Loucy (cell line): ENCODE results near the gene RPP25L.

ENCODE experiments used
- H2AFZ ChIP-seq: fragments of 200-600 bp; sonication (generic); 2 replicates; pipeline ENCODE4 v1.6.0; 2016; ENCODE audit warnings: antibody characterized with exemption, mild to moderate bottlenecking, low read length, moderate library complexity
- H3F3A ChIP-seq: fragments of 200-600 bp; 2 replicates; pipeline ENCODE4 v1.6.0; 2016; ENCODE audit warnings: antibody characterized with exemption, low read depth, mild to moderate bottlenecking
- H3K27me3 ChIP-seq: fragments of 200-600 bp; sonication (generic); 2 replicates; pipeline ENCODE4 v1.6.1; 2014; ENCODE audit warnings: low read length, mild to moderate bottlenecking; ENCODE audit not compliant: insufficient read depth, poor library complexity, severe bottlenecking
- H3K36me3 ChIP-seq: fragments of 200-600 bp; sonication (generic); 2 replicates; pipeline ENCODE4 v1.6.1; 2016; ENCODE audit warnings: low read length; ENCODE audit not compliant: insufficient read depth
- H3K4me1 ChIP-seq: fragments of 200-600 bp; sonication (generic); 2 replicates; pipeline ENCODE4 v1.5.1; 2014; ENCODE audit warnings: low read length, mild to moderate bottlenecking; ENCODE audit not compliant: insufficient read depth, poor library complexity, severe bottlenecking
- H3K4me2 ChIP-seq: fragments of 200-600 bp; sonication (generic); 2 replicates; pipeline ENCODE4 v1.6.0; 2014; ENCODE audit warnings: antibody characterized with exemption, low read length, low read depth, mild to moderate bottlenecking; ENCODE audit not compliant: poor library complexity, severe bottlenecking
- H3K4me3 ChIP-seq: fragments of 200-600 bp; sonication (generic); 2 replicates; pipeline ENCODE4 v1.5.1; 2014; ENCODE audit warnings: low read length, mild to moderate bottlenecking, mixed read lengths; ENCODE audit not compliant: poor library complexity, severe bottlenecking
- H3K79me2 ChIP-seq: fragments of 200-600 bp; sonication (generic); 2 replicates; pipeline ENCODE4 v1.6.1; 2014; ENCODE audit warnings: low read length; ENCODE audit not compliant: insufficient read depth
- H3K9ac ChIP-seq: fragments of 200-600 bp; sonication (generic); 2 replicates; pipeline ENCODE4 v1.6.0; 2014; ENCODE audit warnings: mild to moderate bottlenecking, low read depth, low read length, moderate library complexity; ENCODE audit not compliant: poor library complexity, severe bottlenecking
- H3K9me2 ChIP-seq: fragments of 200-600 bp; sonication (generic); replicated peaks from 2 replicates; pipeline ENCODE4 v1.6.1; 2016; ENCODE audit warnings: low read depth, low read length, mixed read lengths
- H3K9me3 ChIP-seq: fragments of 200-600 bp; sonication (generic); 2 replicates; pipeline ENCODE4 v1.6.1; 2014; ENCODE audit warnings: mild to moderate bottlenecking, antibody characterized with exemption, low read length, low read depth; ENCODE audit not compliant: insufficient read depth
- H4K20me1 ChIP-seq: fragments of 200-600 bp; sonication (generic); 2 replicates; pipeline ENCODE4 v1.6.0; 2014; ENCODE audit warnings: antibody characterized with exemption, low read length, mild to moderate bottlenecking; ENCODE audit not compliant: insufficient read depth, poor library complexity, severe bottlenecking
- EZH2phosphoT487 ChIP-seq: fragments of 200-600 bp; IDR thresholded peaks from 2 replicates; pipeline ENCODE4 v1.6.1; 2018; ENCODE audit warnings: antibody characterized with exemption, mild to moderate bottlenecking, moderate library complexity, borderline replicate concordance
- TF ChIP-seq, protein P1 (sequence below): fragments of 200-600 bp; sonication (generic); conservative IDR thresholded peaks from 2 replicates; pipeline ENCODE4 v1.5.1; 2014; ENCODE audit warnings: mild to moderate bottlenecking, antibody characterized with exemption, low read length

RPP25L gene

DNA sequence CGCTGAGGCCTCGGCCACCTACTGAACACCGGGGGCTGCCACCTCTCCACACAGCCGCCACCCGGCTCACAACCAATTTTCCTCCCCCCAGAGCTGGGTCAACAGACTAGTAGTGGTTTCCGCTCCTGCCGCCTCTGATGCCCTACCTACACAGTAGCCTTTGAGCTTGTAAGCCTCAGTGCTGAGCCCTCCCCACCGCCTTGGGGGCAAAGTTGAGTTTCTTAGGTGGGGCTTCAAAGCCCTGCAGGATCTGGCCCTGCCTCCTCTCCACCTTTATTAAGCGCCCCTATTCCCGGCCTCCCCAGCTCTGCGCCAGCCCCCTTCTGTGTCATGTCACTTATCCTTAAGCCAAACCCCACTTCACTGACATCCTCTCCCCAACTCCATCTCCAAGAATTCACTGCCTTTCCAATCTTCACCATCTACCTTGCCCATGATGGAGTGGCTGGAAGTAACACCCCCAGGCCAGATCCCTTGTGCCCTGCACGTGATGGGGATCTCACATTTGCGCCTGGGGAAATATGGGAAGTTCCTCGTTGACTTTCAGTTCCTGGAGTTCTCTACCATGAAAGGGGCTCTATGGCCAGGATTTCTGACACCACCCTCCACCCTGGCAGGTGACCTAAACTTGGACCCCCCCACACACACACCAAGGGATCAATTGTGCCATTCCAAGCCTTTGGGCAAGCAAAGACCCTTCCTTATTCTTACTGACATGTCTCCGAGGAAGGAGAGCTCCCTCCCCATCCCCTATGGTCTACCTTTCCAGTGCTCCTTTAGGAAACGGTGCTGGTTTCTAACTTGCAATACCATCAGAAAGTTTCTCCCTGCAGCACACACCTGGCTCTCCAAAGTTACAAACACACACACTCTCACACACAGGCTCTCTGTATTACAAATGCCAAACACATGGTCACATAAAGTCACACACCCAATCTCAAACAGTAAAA, 19.7 kb downstream of the RPP25L start:
- Histone ChIP-seq H3F3A (no peaks in the 10 kb centered on the region), H3K9ac (no peak overlapping the region), H2AFZ (no peak overlapping the region), H3K9me2 (no peaks in the 10 kb centered on the region), H4K20me1 (no peaks in the 10 kb centered on the region), H3K4me2 (peak overlapping the region; percentile 57), H3K4me1 (peaks cover 3% of the 10 kb centered on the region), H3K9me3 (no peaks in the 10 kb centered on the region), H3K36me3 (no peaks in the 10 kb centered on the region), H3K79me2 (no peaks in the 10 kb centered on the region), H3K4me3 (no peak overlapping the region), H3K27me3 (no peaks in the 10 kb centered on the region)
- TF ChIP-seq, protein P1, sequence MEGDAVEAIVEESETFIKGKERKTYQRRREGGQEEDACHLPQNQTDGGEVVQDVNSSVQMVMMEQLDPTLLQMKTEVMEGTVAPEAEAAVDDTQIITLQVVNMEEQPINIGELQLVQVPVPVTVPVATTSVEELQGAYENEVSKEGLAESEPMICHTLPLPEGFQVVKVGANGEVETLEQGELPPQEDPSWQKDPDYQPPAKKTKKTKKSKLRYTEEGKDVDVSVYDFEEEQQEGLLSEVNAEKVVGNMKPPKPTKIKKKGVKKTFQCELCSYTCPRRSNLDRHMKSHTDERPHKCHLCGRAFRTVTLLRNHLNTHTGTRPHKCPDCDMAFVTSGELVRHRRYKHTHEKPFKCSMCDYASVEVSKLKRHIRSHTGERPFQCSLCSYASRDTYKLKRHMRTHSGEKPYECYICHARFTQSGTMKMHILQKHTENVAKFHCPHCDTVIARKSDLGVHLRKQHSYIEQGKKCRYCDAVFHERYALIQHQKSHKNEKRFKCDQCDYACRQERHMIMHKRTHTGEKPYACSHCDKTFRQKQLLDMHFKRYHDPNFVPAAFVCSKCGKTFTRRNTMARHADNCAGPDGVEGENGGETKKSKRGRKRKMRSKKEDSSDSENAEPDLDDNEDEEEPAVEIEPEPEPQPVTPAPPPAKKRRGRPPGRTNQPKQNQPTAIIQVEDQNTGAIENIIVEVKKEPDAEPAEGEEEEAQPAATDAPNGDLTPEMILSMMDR, result peak; percentile 11; the same call in 1 of the 2 replicates
- no peak for TF ChIP-seq EZH2phosphoT487

DNA sequence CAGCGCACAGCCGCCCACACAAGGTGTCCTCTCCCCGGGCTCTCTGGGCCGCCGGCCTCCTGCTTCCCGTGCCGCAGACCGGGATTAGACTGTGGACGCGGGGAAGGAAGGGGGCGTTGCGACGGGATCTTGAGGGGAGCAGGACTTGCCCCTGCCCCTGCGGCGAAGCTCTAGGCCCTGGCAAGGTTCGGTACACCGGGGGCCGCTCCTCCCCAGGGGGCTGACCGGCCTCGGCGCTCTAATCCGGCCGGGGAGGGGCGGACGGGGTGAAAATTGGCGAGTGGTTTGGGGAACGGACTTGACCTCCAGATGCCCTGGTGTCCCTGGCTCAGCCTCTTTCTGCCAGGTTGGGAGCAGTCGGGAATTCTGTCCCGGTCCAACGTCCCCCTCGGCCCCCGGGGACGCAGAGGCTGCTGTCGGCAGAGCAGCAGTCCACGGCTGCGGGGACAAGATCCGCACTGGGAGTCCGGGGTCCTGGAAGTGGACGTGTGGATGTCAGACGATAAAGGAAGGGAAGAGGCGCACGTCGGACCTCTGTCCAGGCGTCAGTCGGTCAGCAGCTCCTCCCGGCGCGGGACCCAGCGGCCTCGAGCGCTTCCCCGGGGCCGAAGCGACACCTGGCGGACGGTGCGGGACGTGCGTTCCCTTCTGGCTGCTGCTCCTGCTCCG, 20.5 kb downstream of the RPP25L start:
- H3K4me2 ChIP-seq, result peak overlapping the region; percentile 57
- H3K9me3 ChIP-seq, result no peaks in the 10 kb centered on the region
- TF ChIP-seq, protein P1, result peak; percentile 73
- no peak for TF ChIP-seq EZH2phosphoT487
- H4K20me1 ChIP-seq, result no peaks in the 10 kb centered on the region
- H3F3A ChIP-seq, result no peaks in the 10 kb centered on the region
- no peak overlapping the region for H2AFZ ChIP-seq
- no peak overlapping the region for H3K9ac ChIP-seq
- H3K4me1 ChIP-seq, result peaks cover 3% of the 10 kb centered on the region
- H3K4me3 ChIP-seq, result peak overlapping the region; percentile 47
- no peaks in the 10 kb centered on the region for H3K9me2 ChIP-seq
- H3K27me3 ChIP-seq, result no peaks in the 10 kb centered on the region
- H3K36me3 ChIP-seq, result no peaks in the 10 kb centered on the region
- H3K79me2 ChIP-seq, result no peaks in the 10 kb centered on the region

DNA sequence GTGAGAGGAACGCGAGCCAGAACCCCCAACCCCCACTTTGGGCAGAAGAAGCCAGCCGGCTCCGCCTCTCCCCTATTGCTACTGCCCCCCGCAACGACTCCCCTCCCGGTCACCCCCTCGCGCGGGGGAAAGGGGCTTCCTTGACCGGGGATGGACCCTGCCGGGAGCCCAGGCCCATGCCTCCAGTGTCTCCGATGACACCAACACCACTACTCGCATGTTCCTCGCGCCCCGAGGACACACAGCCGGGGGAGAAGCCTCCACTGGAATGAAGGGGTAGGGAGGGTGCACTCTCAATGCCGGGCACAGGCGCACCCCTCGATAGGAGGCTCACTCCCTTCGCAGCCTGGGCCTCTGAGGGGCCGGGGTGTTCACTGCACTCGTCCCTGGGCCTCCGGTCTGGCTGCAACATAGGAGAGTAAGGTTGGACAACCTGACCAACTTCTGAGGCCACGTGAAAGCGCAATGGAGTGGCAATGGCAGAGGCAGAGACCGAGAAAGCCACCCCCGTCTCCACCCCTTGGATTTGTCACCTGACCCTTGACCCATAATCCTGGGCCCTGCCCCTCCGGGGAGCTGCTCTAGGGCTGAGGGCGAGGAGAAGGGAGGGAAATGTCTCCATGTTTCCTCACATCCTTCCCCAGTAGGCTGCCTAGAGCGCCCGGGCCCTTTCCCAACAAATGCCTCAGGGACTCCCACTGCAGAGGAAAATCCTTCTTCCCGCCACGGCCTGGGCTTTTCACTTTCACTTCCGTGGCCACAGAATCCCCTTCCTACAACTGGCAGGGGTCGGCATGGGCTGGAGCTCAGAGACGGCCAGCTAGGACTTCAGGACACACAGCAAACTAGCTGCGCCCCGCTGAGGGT, 21.3 kb downstream of the RPP25L start:
- H3K9me2 ChIP-seq, result no peaks in the 10 kb centered on the region
- peaks cover 11% of the 10 kb centered on the region for H3K4me1 ChIP-seq
- no peaks in the 10 kb centered on the region for H3K79me2 ChIP-seq
- no peaks in the 10 kb centered on the region for H4K20me1 ChIP-seq
- no peak for TF ChIP-seq EZH2phosphoT487
- TF ChIP-seq, protein P1, result no peak
- no peaks in the 10 kb centered on the region for H3K9me3 ChIP-seq
- H2AFZ ChIP-seq, result no peak overlapping the region
- no peaks in the 10 kb centered on the region for H3K36me3 ChIP-seq
- no peak overlapping the region for H3K4me3 ChIP-seq
- peak overlapping the region; percentile 57 for H3K4me2 ChIP-seq
- no peaks in the 10 kb centered on the region for H3F3A ChIP-seq
- H3K27me3 ChIP-seq, result no peaks in the 10 kb centered on the region
- H3K9ac ChIP-seq, result no peak overlapping the region
